ENCODE measurements around the gene RIPOR2.
"Not testable (repeated sequence)": the region's sequence is repeated elsewhere in the genome, so short reads cannot be mapped to it uniquely, and the experiment has no call there.

RIPOR2 gene

GRCh38 chr6:24903681-24904080, 32.1 kb downstream of the RIPOR2 start:
- DNase-seq (ENCODE audit: low read depth, low spot score): no peak

- DNase-seq (ENCODE audit: low read depth, low spot score): no peak
Measured at GRCh38 chr6:24902782-24903181, 33.0 kb downstream of the RIPOR2 start.

- DNase-seq (ENCODE audit: low read depth, low spot score): no peak
Measured at GRCh38 chr6:24901698-24902328, 33.9 kb downstream of the RIPOR2 start.

GRCh38 chr6:24900917-24901697, 34.7 kb downstream of the RIPOR2 start:
- no peak for DNase-seq (ENCODE audit: low read depth, low spot score)

- no peak for DNase-seq (ENCODE audit: low read depth, low spot score)
Measured at GRCh38 chr6:24899997-24900325, 35.8 kb downstream of the RIPOR2 start.

- DNase-seq (ENCODE audit: low read depth, low spot score): no peak
Measured at GRCh38 chr6:24899136-24899996, 36.4 kb downstream of the RIPOR2 start.

GRCh38 chr6:24898676-24899075, 37.1 kb downstream of the RIPOR2 start:
- DNase-seq (ENCODE audit: low read depth, low spot score): no peak

GRCh38 chr6:24897186-24897585, 38.6 kb downstream of the RIPOR2 start:
- DNase-seq (ENCODE audit: low read depth, low spot score): no peak

GRCh38 chr6:24893342-24893850, 42.4 kb downstream of the RIPOR2 start:
- no peak for DNase-seq (ENCODE audit: low read depth, low spot score)

GRCh38 chr6:24891004-24891403, 44.8 kb downstream of the RIPOR2 start:
- DNase-seq (ENCODE audit: low read depth, low spot score): no peak

GRCh38 chr6:24890471-24890870, 45.3 kb downstream of the RIPOR2 start:
- DNase-seq (ENCODE audit: low read depth, low spot score): no peak

- no peak for DNase-seq (ENCODE audit: low read depth, low spot score)
Measured at GRCh38 chr6:24888715-24889370, 46.9 kb downstream of the RIPOR2 start.

- DNase-seq (ENCODE audit: low read depth, low spot score): no peak
Measured at GRCh38 chr6:24887545-24888140, 48.1 kb downstream of the RIPOR2 start.

- no peak for DNase-seq (ENCODE audit: low read depth, low spot score)
Measured at GRCh38 chr6:24883618-24884017, 52.1 kb downstream of the RIPOR2 start.

GRCh38 chr6:24882835-24883555, 52.8 kb downstream of the RIPOR2 start:
- no peak for DNase-seq (ENCODE audit: low read depth, low spot score)

- no peak for DNase-seq (ENCODE audit: low read depth, low spot score)
Measured at GRCh38 chr6:24882295-24882694, 53.5 kb downstream of the RIPOR2 start.

GRCh38 chr6:24881376-24881775, 54.4 kb downstream of the RIPOR2 start:
- DNase-seq (ENCODE audit: low read depth, low spot score): no peak

- no peak for DNase-seq (ENCODE audit: low read depth, low spot score)
Measured at GRCh38 chr6:24880451-24880850, 55.3 kb downstream of the RIPOR2 start.

- DNase-seq (ENCODE audit: low read depth, low spot score): no peak
Measured at GRCh38 chr6:24879351-24879750, 56.4 kb downstream of the RIPOR2 start.

- DNase-seq (ENCODE audit: low read depth, low spot score): not testable (repeated sequence)
Measured at GRCh38 chr6:24877747-24878146, 58.0 kb downstream of the RIPOR2 start.
